ENCODE data around the gene PRAMEF12.

DNA sequence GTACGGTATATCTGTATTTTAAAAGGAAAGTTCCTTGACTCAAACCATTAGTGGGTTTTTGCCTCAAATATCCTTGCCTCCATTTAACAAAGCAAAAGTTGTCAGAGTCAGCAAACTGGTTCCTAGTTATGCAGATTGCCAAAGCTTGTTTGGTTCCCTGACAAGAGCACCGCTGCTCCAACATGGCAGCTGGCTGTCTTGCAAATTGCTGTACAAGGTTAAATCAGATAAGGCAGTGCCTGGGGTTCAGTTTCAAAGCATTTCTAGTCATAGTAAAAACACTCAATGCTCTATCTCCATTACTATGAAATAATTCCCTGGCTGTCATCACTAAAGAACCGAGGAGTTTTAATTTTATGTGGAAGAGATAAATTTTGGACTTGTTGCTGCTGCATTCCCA is 38.9 kb upstream of the PRAMEF12 start:
- TF ChIP-seq, protein P1, sequence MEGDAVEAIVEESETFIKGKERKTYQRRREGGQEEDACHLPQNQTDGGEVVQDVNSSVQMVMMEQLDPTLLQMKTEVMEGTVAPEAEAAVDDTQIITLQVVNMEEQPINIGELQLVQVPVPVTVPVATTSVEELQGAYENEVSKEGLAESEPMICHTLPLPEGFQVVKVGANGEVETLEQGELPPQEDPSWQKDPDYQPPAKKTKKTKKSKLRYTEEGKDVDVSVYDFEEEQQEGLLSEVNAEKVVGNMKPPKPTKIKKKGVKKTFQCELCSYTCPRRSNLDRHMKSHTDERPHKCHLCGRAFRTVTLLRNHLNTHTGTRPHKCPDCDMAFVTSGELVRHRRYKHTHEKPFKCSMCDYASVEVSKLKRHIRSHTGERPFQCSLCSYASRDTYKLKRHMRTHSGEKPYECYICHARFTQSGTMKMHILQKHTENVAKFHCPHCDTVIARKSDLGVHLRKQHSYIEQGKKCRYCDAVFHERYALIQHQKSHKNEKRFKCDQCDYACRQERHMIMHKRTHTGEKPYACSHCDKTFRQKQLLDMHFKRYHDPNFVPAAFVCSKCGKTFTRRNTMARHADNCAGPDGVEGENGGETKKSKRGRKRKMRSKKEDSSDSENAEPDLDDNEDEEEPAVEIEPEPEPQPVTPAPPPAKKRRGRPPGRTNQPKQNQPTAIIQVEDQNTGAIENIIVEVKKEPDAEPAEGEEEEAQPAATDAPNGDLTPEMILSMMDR (IDR thresholded peaks at IDR 0.05; ENCODE audit: poor library complexity, severe bottlenecking) = no peak
- TF ChIP-seq TAF1 (IDR thresholded peaks at IDR 0.05; ENCODE audit: low read depth) (no peak), POLR2AphosphoS5 (IDR thresholded peaks at IDR 0.05) (no peak), EP300 (conservative IDR thresholded peaks at IDR 0.05; ENCODE audit: poor library complexity, severe bottlenecking) (no peak), RAD21 (conservative IDR thresholded peaks at IDR 0.05) (no peak)
- TF ChIP-seq, protein P2, sequence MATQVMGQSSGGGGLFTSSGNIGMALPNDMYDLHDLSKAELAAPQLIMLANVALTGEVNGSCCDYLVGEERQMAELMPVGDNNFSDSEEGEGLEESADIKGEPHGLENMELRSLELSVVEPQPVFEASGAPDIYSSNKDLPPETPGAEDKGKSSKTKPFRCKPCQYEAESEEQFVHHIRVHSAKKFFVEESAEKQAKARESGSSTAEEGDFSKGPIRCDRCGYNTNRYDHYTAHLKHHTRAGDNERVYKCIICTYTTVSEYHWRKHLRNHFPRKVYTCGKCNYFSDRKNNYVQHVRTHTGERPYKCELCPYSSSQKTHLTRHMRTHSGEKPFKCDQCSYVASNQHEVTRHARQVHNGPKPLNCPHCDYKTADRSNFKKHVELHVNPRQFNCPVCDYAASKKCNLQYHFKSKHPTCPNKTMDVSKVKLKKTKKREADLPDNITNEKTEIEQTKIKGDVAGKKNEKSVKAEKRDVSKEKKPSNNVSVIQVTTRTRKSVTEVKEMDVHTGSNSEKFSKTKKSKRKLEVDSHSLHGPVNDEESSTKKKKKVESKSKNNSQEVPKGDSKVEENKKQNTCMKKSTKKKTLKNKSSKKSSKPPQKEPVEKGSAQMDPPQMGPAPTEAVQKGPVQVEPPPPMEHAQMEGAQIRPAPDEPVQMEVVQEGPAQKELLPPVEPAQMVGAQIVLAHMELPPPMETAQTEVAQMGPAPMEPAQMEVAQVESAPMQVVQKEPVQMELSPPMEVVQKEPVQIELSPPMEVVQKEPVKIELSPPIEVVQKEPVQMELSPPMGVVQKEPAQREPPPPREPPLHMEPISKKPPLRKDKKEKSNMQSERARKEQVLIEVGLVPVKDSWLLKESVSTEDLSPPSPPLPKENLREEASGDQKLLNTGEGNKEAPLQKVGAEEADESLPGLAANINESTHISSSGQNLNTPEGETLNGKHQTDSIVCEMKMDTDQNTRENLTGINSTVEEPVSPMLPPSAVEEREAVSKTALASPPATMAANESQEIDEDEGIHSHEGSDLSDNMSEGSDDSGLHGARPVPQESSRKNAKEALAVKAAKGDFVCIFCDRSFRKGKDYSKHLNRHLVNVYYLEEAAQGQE (IDR thresholded peaks at IDR 0.05; ENCODE audit: borderline replicate concordance) = no peak

Measured in neural cell (in vitro differentiated cells).